Activated naive CD8-positive, alpha-beta T cell treated with anti-CD3 and anti-CD28 coated beads, Interleukin-2, amount 50 U/mL, for 16 hours (primary cell): ENCODE results near the gene ARHGEF26.

ENCODE experiments used
- DNase-seq: peaks from one replicate; pipeline ENCODE4 v3.0.0-alpha.2; 2020; ENCODE audit warnings: low read depth, low spot score

Gene ARHGEF26

DNA sequence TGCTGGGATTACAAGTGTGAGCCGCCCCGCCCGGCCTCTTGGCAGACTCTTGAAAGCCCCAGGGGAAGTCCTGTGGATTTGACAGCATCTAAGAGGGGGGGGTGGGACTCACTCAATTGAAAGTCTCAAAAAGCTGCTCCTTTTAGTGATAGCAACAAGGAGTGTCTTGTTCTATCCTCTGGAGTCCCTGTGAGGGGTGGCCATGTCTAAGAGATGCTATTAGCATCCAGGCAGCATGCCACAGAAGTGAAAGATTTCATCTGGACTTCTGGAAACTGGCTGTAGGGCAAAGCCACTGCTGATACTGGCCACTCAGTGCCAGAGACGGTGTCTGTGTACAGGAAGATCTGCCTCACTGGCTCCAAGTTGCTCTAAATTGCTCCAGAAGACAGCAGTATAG, 129.1 kb downstream of the ARHGEF26 start:
- DNase-seq, result no peak

DNA sequence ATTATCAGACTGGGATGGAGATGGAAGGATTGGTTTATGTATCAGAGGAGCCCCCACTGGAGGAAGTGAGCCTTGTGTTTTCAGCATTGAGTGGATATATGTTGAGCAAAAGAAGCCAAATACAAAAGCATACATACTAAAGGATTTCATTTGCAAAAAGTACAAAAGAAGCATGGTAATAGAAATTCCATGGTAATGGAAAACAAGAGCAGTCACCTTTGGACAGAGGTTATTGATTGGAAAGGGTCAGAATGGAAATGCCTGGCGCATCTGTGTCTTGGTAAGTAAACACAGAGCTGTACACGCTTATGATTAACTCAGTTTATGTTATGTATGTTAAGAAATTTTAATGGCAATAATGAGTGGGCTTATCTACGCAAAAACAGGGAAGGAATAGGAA, 130.4 kb downstream of the ARHGEF26 start:
- DNase-seq, result no peak

DNA sequence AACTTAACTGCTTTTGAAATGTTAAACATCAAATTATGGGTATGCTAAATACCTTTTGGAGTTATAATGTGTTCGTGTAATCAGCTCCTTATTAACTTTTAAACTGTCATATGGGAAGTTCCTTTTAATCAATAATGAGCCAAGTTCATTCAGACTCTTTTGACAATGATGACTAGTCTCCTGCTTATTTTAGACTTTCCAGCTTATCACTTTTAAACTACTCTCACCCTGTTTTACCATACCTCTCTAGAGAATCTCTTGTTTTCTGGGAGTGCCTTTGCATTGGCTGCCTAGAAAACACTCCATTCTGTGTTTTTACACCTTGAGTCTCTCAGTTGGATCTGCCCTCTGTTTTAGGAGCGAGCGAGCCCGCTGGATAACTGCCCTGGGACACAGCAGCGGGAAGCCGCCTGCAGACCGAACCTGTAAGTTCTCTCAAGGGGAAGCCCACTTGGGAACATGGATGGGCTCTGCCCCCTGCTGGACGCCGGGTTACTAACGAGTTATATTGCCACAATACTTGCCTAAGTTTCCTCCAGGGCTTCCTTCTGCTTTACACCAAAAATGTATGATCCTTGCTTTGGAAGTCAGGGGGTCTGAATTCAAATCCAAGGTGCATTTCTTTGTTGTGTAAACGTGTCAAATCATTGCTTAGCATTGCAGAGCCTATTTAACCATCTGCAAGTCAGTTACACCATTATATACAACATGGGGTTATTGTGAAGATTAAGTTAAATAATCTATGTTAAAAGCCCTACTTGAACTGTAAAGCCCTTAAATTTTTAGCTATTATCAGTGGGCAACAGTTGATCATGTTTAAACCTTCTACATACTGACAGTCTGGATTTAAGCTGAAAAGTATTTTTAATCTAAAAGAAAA, 131.8 kb downstream of the ARHGEF26 start:
- DNase-seq, result peak; percentile 16

DNA sequence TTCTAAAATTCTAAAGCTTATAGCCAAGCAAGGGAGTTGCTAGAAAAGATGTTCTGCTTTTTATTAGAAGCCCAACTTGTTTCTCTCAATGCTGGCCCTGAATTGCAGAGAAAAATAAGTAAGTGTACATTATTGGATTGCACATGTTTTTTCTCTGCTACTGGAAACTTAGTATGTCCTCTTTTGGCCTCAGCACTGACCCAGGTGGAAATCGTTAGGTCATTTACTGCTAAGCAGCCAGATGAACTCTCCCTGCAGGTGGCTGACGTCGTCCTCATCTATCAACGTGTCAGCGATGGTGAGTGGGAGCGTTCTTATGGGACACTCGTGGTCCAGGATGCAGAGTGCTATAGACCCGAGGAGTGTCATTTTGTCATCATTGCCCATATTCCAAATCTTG, 133.3 kb downstream of the ARHGEF26 start:
- DNase-seq, result no peak

DNA sequence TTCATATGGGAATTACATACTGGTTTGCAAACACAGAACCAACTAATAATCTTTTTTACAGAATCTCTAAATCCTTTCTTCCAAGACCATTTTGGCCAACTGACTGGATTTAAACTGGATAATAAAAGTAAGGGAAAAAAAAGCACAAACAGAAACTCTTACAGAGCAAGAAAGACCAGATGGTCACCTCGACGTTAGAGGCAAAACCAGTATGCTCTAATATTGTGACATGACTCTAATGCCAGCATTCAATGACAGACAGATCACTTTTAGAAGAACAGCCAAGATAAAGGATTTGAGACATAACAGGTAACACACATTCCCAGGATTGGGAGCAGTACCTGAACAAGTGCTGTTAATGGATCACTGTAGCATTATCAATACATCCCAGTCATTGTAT, 152.2 kb downstream of the ARHGEF26 start:
- DNase-seq, result no peak

DNA sequence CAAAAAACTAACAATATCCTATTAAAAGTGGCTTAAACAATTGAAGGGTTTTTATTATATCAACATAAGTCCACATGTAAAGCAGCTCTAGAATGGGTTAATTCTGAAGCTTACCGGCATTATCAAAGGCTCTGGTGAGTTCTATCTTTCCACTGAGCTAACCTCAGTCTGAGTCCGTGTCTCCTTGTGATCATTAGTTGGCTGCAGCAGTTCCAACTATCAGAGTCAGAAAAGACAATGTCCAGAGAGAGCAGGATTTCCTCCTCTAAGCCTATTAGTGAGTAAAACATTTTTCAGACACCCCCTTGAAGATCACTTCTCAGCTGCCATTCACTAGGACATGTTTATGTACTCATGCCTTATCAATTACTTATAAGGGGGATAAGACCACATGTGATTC, 153.2 kb downstream of the ARHGEF26 start:
- no peak for DNase-seq

DNA sequence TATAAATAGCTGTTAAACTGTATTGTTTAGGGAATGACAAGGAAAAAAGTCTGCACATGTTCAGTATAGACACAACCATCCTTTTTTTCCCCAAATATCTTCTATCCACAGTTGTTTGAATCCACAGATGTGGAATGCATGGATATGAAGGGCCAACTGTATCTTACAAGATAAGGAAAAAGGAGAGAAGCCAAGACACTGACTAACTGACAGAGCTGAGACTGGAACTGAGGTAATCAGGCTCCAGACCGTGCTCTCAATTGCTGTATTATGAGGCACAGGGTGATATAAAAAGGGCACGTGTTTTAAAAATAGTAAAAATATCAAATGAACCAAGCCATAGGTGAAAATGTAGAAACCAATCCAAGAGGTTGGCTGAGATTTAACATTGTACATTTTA, 154.1 kb downstream of the ARHGEF26 start:
- DNase-seq, result no peak

DNA sequence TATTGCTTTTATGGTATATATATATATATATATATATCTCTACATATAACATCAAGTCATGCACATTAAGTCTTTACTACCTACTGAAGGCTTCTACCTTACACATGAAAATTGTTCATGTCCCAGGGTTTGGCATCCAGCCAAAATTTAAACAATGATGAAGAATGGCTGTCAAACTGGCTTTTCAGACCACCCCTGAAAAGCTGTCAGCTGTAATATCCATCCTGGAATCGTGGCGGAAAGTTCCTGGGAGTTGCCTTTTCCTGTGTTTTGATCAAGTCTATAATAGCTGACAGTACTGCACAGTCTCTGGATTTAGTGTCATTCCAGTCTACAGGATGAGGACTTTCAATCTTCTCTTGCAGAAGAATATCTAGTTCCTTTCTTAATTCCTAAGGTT, 154.8 kb downstream of the ARHGEF26 start:
- DNase-seq, result no peak

DNA sequence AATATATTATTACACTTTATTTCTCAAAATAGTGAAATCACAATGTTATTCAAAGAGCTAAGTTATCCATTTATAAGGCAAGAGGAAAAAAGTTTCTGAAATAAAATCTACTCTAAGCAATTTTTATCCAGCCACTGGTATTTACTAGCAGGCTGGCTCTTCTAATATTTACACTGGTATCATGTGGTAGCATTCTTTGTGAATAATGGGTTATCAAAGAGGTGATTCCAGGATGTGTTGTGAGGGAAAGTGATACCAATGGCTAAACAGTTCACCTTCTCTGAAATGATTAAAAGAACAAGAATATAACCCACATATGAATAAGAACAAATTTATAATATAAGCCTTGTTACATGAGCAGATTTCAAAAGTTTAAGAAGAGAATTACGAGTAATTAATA, 159.0 kb downstream of the ARHGEF26 start:
- DNase-seq, result no peak

DNA sequence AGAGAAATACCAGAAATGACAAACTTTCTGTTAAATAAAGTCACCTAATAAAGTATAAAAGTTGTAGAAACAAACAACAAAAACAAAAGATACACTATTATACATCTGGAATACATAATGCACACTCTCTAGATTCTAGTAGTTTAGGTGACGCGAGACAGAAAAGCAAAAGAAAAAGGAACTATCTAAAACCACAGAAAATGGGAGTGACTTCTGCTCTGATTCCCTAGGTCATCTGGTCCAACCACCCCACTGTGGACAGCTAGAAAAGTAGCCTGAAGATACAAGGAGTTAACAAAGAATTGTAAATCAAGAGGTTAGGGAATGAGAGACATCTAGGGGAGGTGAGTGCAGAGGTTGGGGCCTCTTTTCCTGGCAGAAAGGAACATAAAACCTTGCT, 164.0 kb downstream of the ARHGEF26 start:
- no peak for DNase-seq

DNA sequence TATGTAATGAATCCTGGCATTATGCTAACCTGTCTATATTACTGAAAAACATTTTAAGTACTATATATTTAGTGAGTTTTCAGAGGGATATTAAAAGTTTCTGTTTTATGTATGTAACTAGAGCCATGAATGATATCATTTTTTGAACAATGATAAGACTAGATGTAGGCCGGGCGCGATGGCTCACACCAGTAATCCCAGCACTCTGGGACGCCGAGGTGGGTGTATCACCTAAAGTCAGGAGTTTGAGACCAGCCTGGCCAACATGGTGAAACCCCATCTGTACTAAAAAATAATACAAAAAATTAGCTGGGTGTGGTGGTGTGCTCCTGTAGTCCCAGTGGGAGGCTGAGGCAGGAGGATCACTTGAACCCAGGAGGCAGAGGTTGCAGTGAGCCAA, 169.0 kb downstream of the ARHGEF26 start:
- DNase-seq, result no peak

DNA sequence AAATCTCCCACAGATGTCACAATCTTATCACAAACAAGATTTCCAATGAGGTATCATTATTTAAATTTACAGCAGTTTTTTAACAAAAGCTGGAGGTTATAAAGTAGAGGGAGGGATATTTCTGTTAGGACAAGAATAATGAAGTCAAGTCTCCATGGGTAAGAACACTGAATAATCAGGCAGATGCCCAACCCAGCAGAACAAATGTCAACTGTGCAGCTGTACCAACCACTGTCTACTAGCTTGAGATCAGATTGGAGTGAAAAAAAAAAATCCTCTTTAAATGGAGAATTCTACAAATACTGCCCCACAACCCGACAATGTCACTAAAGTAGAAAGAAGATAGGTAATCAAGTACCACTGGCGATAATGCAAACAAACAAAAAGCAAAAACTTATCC, 172.8 kb downstream of the ARHGEF26 start:
- no peak for DNase-seq

DNA sequence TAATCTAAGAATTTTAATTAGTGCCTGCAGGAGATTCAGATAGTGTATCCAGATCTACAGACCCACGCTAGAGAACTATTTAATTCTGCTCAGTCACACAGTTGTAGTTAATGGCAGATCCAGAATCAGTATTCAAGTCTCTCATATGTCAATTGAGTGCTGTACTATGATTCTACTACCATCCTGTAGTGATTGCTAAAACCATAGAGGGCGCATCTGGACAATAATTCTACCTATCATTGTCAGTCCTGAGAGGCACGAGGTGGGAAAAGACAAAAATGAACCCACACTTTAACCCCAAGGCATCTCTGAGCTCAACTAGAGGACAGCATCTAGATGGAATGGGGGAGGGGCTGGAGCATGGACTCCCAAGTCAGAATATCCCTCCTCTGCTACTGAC, 180.4 kb downstream of the ARHGEF26 start:
- no peak for DNase-seq

DNA sequence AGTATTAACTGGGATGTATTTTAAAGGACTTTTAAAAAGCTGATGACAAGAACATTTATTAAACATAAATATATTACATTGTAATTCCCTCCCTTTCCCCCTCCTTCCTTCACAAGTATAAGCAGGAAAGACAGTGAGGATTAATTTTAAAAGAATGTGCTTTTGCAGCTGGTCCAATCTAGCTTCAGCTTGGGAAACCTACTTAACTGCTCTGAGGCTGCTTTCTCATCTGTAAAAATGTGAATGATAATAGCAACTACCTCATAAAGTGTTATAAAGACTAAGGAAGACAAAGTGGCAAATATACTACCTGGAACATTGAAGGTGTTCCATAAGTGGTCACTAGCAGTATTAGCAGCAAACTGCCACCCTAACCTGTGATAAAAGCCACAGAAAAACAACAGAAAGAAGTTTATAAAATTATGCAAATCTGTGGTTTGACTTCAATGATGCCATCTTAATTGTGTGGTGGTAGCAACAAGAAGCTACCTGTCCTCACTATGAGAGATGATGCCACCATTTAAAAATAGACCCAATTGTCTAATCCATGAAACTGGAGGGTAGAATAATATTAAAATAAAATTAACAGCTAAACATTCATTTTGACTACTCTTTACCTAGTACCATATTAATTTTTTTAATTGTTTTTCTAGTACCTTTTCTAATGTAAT, 183.1 kb downstream of the ARHGEF26 start:
- DNase-seq, result no peak

DNA sequence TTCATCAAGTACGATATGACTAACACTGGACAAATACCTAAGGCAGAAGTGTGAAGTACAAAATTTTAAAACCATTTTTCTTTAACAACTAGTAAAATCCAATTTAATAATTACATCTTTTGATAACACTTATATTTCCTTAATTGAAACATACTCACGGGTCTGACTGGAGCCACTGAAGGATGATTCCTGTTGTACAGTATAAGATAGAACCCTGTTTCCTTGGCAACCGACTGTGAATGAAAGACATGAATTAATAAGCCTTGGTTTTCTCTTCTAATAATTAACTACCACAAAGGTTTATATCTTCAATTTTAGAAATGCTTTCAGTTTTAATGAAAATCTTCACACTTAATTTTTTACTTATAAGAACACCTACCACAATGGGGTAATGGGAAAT, 183.7 kb downstream of the ARHGEF26 start:
- DNase-seq, result no peak

DNA sequence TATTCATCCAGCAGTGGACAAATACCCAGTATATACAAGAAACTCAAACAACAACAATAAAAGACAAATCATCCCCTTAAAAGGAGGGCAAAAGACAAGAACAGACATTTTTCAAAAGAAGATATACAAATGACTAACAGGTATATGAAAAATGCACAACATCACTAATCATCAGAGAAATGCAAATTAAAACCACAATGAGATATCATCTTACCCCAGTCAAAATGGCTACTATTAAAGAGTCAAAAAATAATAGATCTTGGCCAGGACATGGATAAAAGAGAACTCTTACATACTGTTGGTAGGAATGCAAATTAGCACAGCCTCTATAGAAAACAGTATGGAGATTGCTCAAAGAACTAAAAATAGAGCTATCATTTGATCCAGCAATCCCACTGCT, 186.2 kb downstream of the ARHGEF26 start:
- DNase-seq, result no peak
